Immature natural killer cell (primary cell): Measurements from ENCODE around the gene WNK2. TPM values are rescaled to one million over a fixed set of nuclear protein-coding genes. Genes with fewer than 3 reads are reported as not detected.

Experiments
- DNase-seq, 3 donors: peaks; one replicate each; pipeline ENCODE4 v3.0.0; 2022; ENCODE audit warnings: mixed read lengths in 1 of 3
- H3K27ac Mint-ChIP-seq, 6 donors: one replicate each; pipeline ENCODE4 v1.8.0; 2020; ENCODE audit warnings: mixed read lengths in 6 of 6, mild to moderate bottlenecking in 5 of 6, inconsistent platforms in 4 of 6, moderate library complexity in 3 of 6
- H3K27me3 Mint-ChIP-seq, 3 donors: one replicate each; pipeline ENCODE4 v1.8.0; 2020 to 2021; ENCODE audit warnings: low read depth in 3 of 3, mild to moderate bottlenecking in 3 of 3, mixed read lengths in 3 of 3, moderate library complexity in 3 of 3, inconsistent platforms in 1 of 3
- H3K36me3 Mint-ChIP-seq, 3 donors: one replicate each; pipeline ENCODE4 v1.8.0; 2020; ENCODE audit warnings: mixed read lengths in 3 of 3, inconsistent platforms in 2 of 3, mild to moderate bottlenecking in 2 of 3
- H3K4me1 Mint-ChIP-seq, 2 donors: one replicate each; pipeline ENCODE4 v1.8.0; 2020; ENCODE audit warnings: inconsistent platforms in 2 of 2, mild to moderate bottlenecking in 2 of 2, mixed read lengths in 2 of 2, moderate library complexity in 1 of 2
- H3K4me3 Mint-ChIP-seq, 5 donors: one replicate each; pipeline ENCODE4 v1.8.0; 2020; ENCODE audit warnings: mild to moderate bottlenecking in 5 of 5, mixed read lengths in 5 of 5, inconsistent platforms in 3 of 5, moderate library complexity in 3 of 5
- H3K9me3 Mint-ChIP-seq, 6 donors: one replicate each; pipeline ENCODE4 v1.8.0; 2020; ENCODE audit warnings: mild to moderate bottlenecking in 6 of 6, mixed read lengths in 6 of 6, inconsistent platforms in 4 of 6, moderate library complexity in 3 of 6
- polyA plus RNA-seq, 3 donors: library from polyadenylated mRNA; unstranded; fragments of 300-500 nt; fragmentation: Illumina TruSeq; gene quantifications; one replicate each; pipeline ENCODE4 v1.2.3, GENCODE V29; 2021

WNK2 gene
- polyA plus RNA-seq, 3 donors from 2014 or later: not detected

DNA sequence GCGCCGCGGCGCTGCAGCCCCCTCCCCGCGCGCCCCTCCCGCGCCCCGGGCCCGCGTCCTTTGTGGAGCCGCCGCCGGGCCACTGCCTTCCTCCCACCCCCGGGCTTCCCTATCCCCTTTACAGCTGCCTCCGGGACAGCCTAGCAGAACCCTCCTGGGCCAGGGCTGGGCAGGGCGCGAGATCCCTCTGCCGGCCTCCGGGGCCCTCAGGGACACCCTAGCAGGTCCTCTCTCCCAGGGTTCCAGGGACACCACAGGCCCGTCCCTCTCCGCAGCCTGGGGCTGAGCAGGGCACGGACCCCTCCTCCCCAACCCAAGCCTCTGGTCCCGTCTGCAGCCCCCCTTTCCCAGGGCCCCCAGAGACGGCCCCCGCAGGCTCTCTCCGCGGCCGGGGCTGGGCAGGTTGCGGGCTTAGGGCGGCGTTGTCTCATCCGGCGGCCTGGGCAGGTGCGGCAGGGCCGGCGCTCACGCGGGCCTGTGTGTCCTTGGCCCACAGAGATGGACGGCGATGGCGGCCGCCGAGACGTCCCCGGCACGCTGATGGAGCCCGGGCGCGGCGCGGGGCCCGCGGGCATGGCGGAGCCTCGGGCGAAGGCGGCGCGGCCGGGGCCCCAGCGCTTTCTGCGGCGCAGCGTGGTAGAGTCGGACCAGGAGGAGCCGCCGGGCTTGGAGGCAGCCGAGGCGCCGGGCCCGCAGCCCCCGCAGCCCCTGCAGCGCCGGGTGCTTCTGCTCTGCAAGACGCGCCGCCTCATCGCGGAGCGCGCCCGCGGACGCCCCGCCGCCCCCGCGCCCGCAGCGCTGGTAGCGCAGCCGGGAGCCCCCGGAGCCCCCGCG lies 710 bp downstream of the WNK2 start:
- peaks cover 0 to 12% of the 10 kb centered on the region in 2 donors for H3K4me1 Mint-ChIP-seq
- H3K27me3 Mint-ChIP-seq: peaks cover 8 to 36% (median 13%) of the 10 kb centered on the region in 3 donors
- peaks cover 0 to 2% (median 0%) of the 10 kb centered on the region in 6 donors for H3K9me3 Mint-ChIP-seq
- H3K4me3 Mint-ChIP-seq: peak overlapping the region in 3 of 5 donors; percentile 25 to 63 (median 59)
- DNase-seq: no peak
- H3K27ac Mint-ChIP-seq: no peak overlapping the region
- no peaks in the 10 kb centered on the region for H3K36me3 Mint-ChIP-seq

- Mint-ChIP-seq H3K27me3 (peaks cover 7 to 35% (median 12%) of the 10 kb centered on the region in 3 donors), H3K9me3 (no peaks in the 10 kb centered on the region), H3K27ac (no peak overlapping the region), H3K4me1 (peaks cover 0 to 12% of the 10 kb centered on the region in 2 donors), H3K4me3 (peak overlapping the region; percentile 9 to 66 (median 62)), H3K36me3 (no peaks in the 10 kb centered on the region)
- no peak for DNase-seq
Measured at GRCh38 chr9:93185266-93186214, 1.6 kb downstream of the WNK2 start.

GRCh38 chr9:93186215-93186945 lies 2.4 kb downstream of the WNK2 start:
- Mint-ChIP-seq H3K4me1 (peaks cover 0 to 12% of the 10 kb centered on the region in 2 donors), H3K9me3 (no peaks in the 10 kb centered on the region), H3K27me3 (peaks cover 10 to 28% (median 12%) of the 10 kb centered on the region in 3 donors), H3K36me3 (no peaks in the 10 kb centered on the region), H3K4me3 (peak overlapping the region in 4 of 5 donors; percentile 9 to 66 (median 61)), H3K27ac (no peak overlapping the region)
- no peak for DNase-seq

DNA sequence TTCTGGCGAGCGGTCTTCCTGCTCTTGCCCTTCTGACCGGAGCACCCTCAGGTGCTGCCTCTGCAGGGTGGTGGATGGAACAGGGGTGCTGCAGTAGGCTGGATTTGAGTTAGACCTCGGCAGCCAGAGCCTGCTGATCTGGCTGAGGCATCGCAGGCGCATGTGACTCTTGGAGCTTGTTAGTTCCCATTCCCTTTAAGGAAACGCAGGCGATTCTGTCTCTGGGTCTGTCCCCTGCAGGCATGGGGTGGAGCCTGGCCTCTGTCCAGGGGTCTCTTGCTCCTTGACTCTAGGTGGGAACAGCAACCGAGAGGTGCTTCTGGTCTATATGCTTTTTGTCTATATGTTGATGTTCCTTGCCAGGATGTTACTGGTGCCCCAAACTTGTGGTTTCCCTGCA lies 3.1 kb downstream of the WNK2 start:
- H3K4me3 Mint-ChIP-seq: no peak overlapping the region
- no peak overlapping the region for H3K27ac Mint-ChIP-seq
- H3K36me3 Mint-ChIP-seq: no peaks in the 10 kb centered on the region
- H3K4me1 Mint-ChIP-seq: peaks cover 0 to 12% of the 10 kb centered on the region in 2 donors
- H3K9me3 Mint-ChIP-seq: no peaks in the 10 kb centered on the region
- peaks cover 10 to 25% (median 12%) of the 10 kb centered on the region in 3 donors for H3K27me3 Mint-ChIP-seq
- DNase-seq: no peak

DNA sequence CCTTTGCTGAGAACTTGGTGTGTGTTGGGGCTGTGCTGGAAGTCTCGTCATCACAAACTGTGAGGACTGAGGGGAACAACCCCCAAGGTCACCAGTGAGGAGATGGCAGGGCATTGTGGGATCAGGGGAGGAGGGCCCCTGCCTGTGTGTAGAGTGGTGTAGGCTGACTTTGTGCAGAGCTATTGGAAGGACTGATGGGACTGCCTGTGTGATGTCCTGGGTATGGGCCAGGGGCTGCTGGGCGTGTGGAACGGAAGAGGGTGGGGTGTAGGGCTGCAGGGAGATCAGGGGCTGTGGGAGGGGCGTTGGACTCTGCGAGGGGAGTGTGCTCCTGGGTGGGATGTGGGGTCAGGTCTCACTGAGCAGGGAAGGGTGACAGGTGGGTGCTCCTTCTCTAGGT lies 3.6 kb downstream of the WNK2 start:
- peaks cover 10 to 23% (median 14%) of the 10 kb centered on the region in 3 donors for H3K27me3 Mint-ChIP-seq
- no peaks in the 10 kb centered on the region for H3K9me3 Mint-ChIP-seq
- peaks cover 0 to 12% of the 10 kb centered on the region in 2 donors for H3K4me1 Mint-ChIP-seq
- no peak for DNase-seq
- H3K36me3 Mint-ChIP-seq: no peaks in the 10 kb centered on the region
- H3K4me3 Mint-ChIP-seq: no peak overlapping the region
- H3K27ac Mint-ChIP-seq: no peak overlapping the region

DNA sequence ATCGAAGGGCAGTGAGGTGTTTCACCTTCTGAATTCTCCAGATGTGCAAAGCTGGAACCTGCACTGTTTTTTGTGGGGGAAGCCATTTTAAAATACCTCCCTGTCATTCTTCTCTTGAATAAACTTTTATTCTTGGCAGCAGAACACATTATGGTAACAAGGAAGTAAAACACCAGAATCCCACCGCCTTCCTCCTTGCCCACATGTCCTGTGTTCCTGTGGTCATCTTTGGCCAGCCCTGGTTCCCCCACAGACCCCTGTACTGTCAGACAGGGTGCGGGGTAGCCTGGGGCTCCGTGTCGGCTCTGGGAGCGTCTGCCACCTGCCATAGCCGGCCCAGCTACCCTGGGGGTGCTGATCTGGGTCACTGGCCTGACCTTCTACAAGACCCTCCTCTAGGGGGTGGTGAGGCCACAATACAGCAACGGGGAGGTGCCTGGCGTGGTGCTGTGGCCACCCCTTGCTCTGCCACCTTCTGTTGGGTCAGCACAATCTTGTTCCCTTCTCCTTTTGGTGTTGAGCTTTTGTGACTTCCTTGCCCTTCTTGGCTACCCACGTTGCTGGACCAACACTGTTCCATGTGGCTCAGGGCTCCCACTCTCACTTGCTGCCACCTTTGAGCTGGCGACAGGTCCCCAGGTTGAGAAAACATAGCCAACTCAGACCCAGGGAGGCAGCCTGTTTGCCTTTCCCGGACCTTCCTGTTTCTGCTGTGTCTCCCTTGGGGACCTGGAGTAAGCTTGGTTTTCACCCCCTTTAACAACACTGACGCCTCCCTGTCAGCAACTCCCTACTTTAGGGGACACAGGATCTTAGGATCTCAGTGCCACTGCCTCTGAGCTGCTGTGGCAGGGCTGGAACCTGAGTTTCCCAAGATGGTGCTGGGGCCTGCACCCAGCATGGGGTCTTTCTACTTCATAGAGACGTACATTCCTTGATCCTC lies 4.8 kb downstream of the WNK2 start:
- no peaks in the 10 kb centered on the region for H3K9me3 Mint-ChIP-seq
- DNase-seq: no peak
- no peak overlapping the region for H3K4me3 Mint-ChIP-seq
- H3K36me3 Mint-ChIP-seq: no peaks in the 10 kb centered on the region
- H3K27ac Mint-ChIP-seq: no peak overlapping the region
- peaks cover 7 to 18% (median 12%) of the 10 kb centered on the region in 3 donors for H3K27me3 Mint-ChIP-seq
- H3K4me1 Mint-ChIP-seq: peaks cover 0 to 4% of the 10 kb centered on the region in 2 donors

DNA sequence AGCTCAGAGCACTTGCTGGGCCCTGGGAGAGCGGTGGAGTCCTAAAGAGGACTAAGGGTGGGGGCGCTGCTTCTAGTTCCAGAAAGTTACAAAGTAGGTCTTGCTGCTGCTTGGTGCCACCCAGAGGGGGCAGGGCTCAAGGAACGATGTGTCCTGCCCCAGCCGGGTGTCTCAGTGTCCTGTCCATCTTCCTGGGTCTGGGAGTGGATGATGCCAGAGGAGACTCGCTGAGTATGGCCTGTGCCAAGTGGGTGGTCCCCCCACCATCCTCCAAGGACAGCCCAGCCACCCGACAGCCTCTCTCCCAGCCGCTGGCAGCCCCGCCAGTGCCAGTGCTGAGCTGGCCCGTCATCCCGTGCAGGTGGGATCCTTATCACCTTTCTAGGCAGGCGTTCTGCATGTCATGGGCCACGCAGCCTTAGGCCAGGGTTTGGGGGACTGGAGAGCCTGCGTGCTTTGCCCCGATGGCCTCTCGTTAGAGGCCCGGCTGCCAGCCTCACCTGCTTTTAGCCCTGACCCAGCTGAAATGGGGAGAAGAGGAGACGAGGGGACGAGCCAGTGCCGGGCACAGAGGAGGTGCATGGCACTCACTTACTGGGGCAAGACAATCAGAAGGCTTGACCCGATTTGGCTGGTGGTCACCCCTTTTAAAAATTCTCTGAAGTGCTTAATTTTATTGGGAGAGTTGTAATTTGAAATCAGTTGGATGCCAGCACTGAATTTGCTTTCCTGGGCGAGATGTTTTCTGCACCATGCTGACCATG lies 5.6 kb downstream of the WNK2 start:
- peaks cover 0 to 4% of the 10 kb centered on the region in 2 donors for H3K4me1 Mint-ChIP-seq
- H3K9me3 Mint-ChIP-seq: no peaks in the 10 kb centered on the region
- H3K36me3 Mint-ChIP-seq: no peaks in the 10 kb centered on the region
- H3K27ac Mint-ChIP-seq: no peak overlapping the region
- H3K4me3 Mint-ChIP-seq: no peak overlapping the region
- peaks cover 8 to 18% (median 13%) of the 10 kb centered on the region in 3 donors for H3K27me3 Mint-ChIP-seq
- no peak for DNase-seq

- H3K36me3 Mint-ChIP-seq: no peaks in the 10 kb centered on the region
- H3K4me1 Mint-ChIP-seq: peaks cover 0 to 4% of the 10 kb centered on the region in 2 donors
- no peaks in the 10 kb centered on the region for H3K9me3 Mint-ChIP-seq
- no peak overlapping the region for H3K27ac Mint-ChIP-seq
- H3K4me3 Mint-ChIP-seq: no peak overlapping the region
- H3K27me3 Mint-ChIP-seq: peaks cover 8 to 18% (median 13%) of the 10 kb centered on the region in 3 donors
- no peak for DNase-seq
Measured at GRCh38 chr9:93190133-93190525, 6.2 kb downstream of the WNK2 start.

- Mint-ChIP-seq H3K27ac (no peak overlapping the region), H3K4me1 (no peaks in the 10 kb centered on the region), H3K27me3 (peaks cover 4 to 14% (median 10%) of the 10 kb centered on the region in 3 donors), H3K9me3 (no peaks in the 10 kb centered on the region), H3K36me3 (no peaks in the 10 kb centered on the region), H3K4me3 (no peak overlapping the region)
- no peak for DNase-seq
Measured at GRCh38 chr9:93190656-93191353, 6.9 kb downstream of the WNK2 start.

- DNase-seq: no peak
- no peak overlapping the region for H3K4me3 Mint-ChIP-seq
- H3K27ac Mint-ChIP-seq: no peak overlapping the region
- no peaks in the 10 kb centered on the region for H3K36me3 Mint-ChIP-seq
- no peaks in the 10 kb centered on the region for H3K4me1 Mint-ChIP-seq
- H3K27me3 Mint-ChIP-seq: peaks cover 4 to 16% (median 10%) of the 10 kb centered on the region in 3 donors
- H3K9me3 Mint-ChIP-seq: no peaks in the 10 kb centered on the region
Measured at GRCh38 chr9:93191354-93191660, 7.4 kb downstream of the WNK2 start.

DNA sequence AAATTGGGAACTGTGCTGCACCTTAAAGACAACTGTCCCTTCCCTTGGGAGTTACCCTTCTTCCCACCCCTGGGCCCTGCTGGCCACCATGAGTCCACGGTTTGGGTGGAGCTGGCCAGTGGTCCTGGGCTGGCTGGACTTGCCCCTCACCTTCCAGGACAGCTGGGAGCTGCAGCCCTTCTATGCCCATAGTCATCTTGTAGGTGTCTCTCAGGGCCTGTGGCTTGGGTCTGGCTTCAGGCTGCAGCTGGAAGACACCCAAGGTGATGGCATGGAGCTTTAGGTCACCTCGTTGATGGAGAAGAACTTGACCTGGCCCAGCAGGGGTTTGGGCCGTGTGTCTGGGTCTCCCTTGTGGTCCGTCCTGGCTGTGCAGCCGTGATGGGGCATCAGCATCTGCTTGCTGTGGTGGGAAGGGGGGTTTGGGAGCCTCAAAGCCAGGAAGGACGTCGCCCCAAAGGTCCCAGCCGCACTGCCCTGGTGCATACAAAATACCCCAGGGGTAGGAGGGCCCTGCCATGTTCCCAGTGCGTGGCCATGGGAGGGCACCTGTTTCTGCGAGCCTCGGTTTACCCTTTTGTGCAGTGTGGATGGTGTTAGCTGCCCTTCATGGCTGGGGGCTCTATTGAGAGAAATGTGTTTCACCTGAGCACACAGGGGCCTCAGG lies 8.9 kb downstream of the WNK2 start:
- Mint-ChIP-seq H3K4me1 (no peaks in the 10 kb centered on the region), H3K27ac (no peak overlapping the region), H3K27me3 (peaks cover 4 to 10% (median 7%) of the 10 kb centered on the region in 3 donors), H3K9me3 (no peaks in the 10 kb centered on the region), H3K36me3 (no peaks in the 10 kb centered on the region), H3K4me3 (no peak overlapping the region)
- DNase-seq: no peak
